ENCODE measurements around the gene BCL11B.

DNA sequence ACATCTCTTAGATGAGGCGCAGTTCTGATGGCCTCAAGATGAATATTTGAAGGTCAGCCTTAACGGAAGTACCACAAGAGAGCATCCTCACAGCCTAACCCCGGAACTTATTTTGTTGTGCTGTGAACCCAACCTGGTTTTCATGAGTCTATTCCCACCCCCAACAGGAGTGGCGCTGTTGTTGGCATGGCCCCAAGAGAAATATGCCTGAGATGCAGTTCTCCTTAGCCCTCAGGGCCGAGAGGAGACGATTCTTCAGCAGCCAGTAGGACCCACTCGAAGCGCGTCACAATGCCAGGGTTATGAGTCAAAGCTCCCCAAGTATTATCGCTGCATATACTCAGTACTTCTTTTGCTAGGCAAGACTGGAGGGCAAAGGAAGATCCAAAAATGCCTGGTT lies 24.5 kb upstream of the BCL11B start:
- TF ChIP-seq, protein P1, sequence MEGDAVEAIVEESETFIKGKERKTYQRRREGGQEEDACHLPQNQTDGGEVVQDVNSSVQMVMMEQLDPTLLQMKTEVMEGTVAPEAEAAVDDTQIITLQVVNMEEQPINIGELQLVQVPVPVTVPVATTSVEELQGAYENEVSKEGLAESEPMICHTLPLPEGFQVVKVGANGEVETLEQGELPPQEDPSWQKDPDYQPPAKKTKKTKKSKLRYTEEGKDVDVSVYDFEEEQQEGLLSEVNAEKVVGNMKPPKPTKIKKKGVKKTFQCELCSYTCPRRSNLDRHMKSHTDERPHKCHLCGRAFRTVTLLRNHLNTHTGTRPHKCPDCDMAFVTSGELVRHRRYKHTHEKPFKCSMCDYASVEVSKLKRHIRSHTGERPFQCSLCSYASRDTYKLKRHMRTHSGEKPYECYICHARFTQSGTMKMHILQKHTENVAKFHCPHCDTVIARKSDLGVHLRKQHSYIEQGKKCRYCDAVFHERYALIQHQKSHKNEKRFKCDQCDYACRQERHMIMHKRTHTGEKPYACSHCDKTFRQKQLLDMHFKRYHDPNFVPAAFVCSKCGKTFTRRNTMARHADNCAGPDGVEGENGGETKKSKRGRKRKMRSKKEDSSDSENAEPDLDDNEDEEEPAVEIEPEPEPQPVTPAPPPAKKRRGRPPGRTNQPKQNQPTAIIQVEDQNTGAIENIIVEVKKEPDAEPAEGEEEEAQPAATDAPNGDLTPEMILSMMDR (IDR thresholded peaks at IDR 0.05), result no peak
- TF ChIP-seq EZH2 (IDR thresholded peaks at IDR 0.05), result no peak

Data from neural progenitor cell (in vitro differentiated cells).